Body of pancreas (tissue), 4 donors: ENCODE data around the gene FYB2.

Experiments
- POLR2A ChIP-seq, 3 donors: fragments of 450-650 bp; IDR thresholded peaks; one replicate each; pipeline ENCODE4 v1.6.1; 2016; ENCODE audit warnings: antibody characterized with exemption in 3 of 3, mild to moderate bottlenecking in 2 of 3
- TF ChIP-seq, protein P1 (sequence below), 7 experiments: fragments of 450-650 bp in 4 of 7; fragments of 200-600 bp in 3 of 7; sonication (generic) in 3 of 7; IDR thresholded peaks; one replicate each; pipeline ENCODE4 v1.5.1; 2016 to 2019; ENCODE audit warnings: antibody characterized with exemption in 7 of 7

DNA sequence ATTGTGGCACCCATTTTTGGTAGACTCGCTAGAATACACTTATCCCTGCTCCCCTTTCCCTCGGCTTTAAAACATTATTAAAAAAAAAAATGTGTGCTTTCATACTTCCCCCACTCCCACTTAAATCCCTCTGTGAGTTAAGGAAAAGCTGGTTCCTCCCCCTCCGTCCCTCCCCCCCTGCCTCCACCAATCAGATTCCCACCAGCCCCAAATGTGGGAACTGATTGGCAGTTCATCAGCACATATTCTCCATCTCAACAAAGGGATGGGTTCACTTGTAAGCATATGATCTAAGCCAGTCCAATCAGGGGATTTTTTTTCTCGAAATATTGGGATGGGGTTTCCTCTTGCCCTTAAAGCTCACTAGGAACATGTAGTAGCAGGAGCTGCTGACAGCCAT lies 10.8 kb upstream of the FYB2 start:
- TF ChIP-seq, protein P1, sequence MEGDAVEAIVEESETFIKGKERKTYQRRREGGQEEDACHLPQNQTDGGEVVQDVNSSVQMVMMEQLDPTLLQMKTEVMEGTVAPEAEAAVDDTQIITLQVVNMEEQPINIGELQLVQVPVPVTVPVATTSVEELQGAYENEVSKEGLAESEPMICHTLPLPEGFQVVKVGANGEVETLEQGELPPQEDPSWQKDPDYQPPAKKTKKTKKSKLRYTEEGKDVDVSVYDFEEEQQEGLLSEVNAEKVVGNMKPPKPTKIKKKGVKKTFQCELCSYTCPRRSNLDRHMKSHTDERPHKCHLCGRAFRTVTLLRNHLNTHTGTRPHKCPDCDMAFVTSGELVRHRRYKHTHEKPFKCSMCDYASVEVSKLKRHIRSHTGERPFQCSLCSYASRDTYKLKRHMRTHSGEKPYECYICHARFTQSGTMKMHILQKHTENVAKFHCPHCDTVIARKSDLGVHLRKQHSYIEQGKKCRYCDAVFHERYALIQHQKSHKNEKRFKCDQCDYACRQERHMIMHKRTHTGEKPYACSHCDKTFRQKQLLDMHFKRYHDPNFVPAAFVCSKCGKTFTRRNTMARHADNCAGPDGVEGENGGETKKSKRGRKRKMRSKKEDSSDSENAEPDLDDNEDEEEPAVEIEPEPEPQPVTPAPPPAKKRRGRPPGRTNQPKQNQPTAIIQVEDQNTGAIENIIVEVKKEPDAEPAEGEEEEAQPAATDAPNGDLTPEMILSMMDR (IDR thresholded peaks at IDR 0.05) = no peak
- TF ChIP-seq POLR2A (IDR thresholded peaks at IDR 0.05) = no peak
